Activated naive CD4-positive, alpha-beta T cell treated with anti-CD3 and anti-CD28 coated beads, Interleukin-2, amount 50 U/mL, for 16 hours (primary cell): ENCODE results near the gene CCDC124.
"Not testable (repeated sequence)": the region's sequence is repeated elsewhere in the genome, so short reads cannot be mapped to it uniquely, and the experiment has no call there.

Experiments used
- DNase-seq: peaks from one replicate; pipeline ENCODE4 v3.0.0-alpha.2; 2020

The CCDC124 gene

GRCh38 chr19:17932485-17933338 lies at the start of gene CCDC124:
Gene CCDC124, plus strand, starts transcription at chr19:17933015. Its CDS starts 3,406 bp downstream, at chr19:17936421.
- peak; percentile 92 for DNase-seq

- no peak for DNase-seq
Measured at GRCh38 chr19:17883627-17884410, 49.0 kb upstream of the CCDC124 start.

DNA sequence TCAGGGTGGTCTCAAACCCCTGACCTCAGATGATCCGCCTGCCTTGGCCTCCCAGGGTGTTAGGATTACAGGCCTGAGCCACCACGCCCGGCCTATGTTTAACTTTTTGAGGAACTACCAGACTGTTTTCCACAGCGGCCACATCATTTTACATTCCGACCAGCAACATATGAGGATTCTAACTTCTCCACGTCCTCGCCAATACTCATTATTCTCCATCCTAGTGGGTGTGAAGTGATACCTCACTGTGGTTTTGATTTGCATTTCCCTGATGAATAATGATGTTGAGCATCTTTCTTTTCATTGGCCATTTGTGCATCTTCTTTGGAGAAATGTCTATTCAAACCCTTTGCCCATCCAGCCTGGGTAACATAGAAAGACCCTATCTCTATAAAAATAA lies 46.3 kb upstream of the CCDC124 start:
- no peak for DNase-seq

- not testable (repeated sequence) for DNase-seq
Measured at GRCh38 chr19:17887221-17887620, 45.6 kb upstream of the CCDC124 start.

- no peak for DNase-seq
Measured at GRCh38 chr19:17888260-17888659, 44.6 kb upstream of the CCDC124 start.

GRCh38 chr19:17889609-17890214 lies 43.1 kb upstream of the CCDC124 start:
- no peak for DNase-seq

DNA sequence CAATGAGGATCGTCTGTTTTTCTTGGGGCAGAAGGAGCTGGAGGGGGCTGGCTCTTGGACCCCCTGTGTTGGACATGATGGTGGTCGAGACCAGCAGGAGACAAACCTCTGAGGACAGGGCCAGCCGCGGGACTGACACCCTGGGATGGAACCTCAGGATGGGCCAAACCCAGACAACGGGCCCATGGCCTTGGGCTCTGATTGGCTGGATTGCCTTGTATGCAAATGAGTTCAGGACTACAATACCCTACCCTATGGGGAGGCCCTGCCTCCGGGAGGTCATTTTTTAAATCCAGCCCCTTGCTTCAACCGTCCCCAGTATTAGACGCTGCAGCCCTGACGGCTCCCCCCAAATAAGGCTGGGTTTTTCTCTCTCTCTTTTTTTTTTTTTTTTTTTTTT lies 39.0 kb upstream of the CCDC124 start:
- DNase-seq = no peak

DNA sequence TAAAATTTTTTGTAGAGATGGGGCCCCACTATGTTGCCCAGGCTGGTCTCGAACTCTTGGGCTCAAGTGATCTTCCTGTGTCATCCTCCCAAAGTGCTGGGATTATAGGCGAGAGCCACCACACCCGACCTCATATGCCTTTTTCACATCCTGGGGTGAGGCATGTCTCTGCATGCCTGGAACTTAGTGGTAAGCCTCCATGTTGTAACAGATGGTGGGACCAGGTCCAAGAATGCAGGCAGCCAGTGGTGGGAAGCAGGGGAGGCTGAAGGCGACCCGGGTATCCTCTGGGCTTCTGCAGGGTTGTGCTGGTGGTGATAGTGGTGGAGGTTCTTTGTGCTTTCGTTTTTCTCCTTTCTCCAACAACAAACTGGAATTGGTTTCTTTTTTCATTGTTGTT lies 30.1 kb upstream of the CCDC124 start:
- DNase-seq = no peak

- DNase-seq = no peak
Measured at GRCh38 chr19:17908244-17908643, 24.6 kb upstream of the CCDC124 start.

DNA sequence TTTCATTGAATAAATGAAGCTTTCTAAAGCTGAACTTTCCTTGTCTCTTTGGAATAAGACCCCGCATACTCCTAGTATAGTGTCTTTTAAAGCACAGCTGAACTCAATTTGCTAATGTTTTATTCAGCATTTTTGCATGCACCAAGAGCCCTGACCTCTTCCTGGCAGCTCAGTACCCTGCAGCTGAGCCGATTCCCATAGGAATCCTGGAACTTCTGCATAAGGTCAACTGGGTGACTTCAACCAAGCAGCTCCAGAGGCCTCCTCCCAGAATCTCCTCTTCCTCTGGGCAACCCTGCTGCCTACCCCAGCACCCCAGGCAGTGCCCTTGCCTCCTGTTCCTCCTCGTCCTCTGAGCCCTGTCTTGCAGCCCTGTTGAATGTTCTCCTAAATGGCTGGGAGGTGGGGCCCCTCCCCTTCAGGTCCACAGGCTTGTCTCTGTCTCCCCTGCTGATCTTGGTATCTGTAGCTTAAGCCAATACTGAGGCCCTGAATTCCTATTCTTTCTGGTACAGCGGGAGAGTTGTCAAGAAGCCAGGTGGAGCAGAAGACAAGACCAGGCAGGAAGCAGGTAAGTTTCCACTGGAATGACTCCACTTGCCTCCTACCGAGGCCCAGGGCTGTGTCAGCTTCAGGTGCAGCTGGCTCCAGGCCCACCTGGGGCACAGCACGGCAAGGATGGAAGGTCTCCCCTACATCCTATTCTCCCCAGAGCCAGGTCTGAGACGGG lies 23.6 kb upstream of the CCDC124 start:
- DNase-seq = no peak

GRCh38 chr19:17910791-17911360 lies 21.9 kb upstream of the CCDC124 start:
- DNase-seq = no peak

- DNase-seq = no peak
Measured at GRCh38 chr19:17915940-17916593, 16.7 kb upstream of the CCDC124 start.

- DNase-seq = not testable (repeated sequence)
Measured at GRCh38 chr19:17918151-17918550, 14.7 kb upstream of the CCDC124 start.

DNA sequence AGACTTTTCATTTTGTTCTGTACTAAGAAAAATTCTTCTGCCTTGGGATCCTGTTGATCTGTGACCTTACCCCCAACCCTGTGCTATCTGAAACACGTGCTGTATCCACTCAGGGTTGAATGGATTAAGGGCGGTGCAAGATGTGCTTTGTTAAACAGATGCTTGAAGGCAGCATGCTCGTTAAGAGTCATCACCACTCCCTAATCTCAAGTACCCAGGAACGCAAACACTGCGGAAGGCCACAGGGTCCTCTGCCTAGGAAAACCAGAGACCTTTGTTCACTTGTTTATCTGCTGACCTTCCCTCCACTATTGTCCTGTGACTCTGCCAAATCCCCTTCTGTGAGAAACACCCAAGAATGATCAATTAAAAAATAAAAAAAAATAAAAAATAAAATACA lies 13.7 kb upstream of the CCDC124 start:
- not testable (repeated sequence) for DNase-seq

DNA sequence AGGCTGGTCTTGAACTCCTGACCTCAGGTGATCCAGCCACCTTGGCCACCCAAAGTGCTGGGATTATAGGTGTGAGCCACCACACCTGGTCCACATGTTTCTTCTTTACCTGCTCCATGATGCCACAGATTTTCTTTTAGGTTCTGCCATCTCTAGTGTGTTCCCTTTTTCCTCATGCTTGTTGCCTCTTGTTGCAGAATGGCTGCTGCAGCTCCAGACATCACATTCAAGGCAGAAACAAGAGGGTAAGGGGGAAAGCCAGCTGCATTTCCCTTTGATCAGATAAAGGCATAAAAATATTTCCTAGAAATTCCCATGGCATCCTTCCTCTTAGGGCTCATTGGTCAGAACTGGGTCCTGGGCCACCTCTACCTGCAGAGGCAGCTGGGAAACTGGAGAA lies 12.3 kb upstream of the CCDC124 start:
- no peak for DNase-seq

GRCh38 chr19:17922138-17922537 lies 10.7 kb upstream of the CCDC124 start:
- DNase-seq = no peak

GRCh38 chr19:17926044-17926443 lies 6.8 kb upstream of the CCDC124 start:
- no peak for DNase-seq

- DNase-seq = no peak
Measured at GRCh38 chr19:17929056-17929455, 3.8 kb upstream of the CCDC124 start.

- DNase-seq = no peak
Measured at GRCh38 chr19:17931532-17932191, 1.2 kb upstream of the CCDC124 start.

GRCh38 chr19:17933414-17934129 lies 757 bp downstream of the CCDC124 start:
- DNase-seq = no peak

GRCh38 chr19:17936379-17936778 lies 3.6 kb downstream of the CCDC124 start:
- DNase-seq = no peak
